GM18520 (cell line): Measurements from ENCODE around the gene TMEM217.

ENCODE experiments used
- ATAC-seq: cut with Tn5 transposase; IDR thresholded peaks from one replicate; pipeline ENCODE4 v1.9.1; 2021; ENCODE audit not compliant: unreplicated experiment

TMEM217 gene

DNA sequence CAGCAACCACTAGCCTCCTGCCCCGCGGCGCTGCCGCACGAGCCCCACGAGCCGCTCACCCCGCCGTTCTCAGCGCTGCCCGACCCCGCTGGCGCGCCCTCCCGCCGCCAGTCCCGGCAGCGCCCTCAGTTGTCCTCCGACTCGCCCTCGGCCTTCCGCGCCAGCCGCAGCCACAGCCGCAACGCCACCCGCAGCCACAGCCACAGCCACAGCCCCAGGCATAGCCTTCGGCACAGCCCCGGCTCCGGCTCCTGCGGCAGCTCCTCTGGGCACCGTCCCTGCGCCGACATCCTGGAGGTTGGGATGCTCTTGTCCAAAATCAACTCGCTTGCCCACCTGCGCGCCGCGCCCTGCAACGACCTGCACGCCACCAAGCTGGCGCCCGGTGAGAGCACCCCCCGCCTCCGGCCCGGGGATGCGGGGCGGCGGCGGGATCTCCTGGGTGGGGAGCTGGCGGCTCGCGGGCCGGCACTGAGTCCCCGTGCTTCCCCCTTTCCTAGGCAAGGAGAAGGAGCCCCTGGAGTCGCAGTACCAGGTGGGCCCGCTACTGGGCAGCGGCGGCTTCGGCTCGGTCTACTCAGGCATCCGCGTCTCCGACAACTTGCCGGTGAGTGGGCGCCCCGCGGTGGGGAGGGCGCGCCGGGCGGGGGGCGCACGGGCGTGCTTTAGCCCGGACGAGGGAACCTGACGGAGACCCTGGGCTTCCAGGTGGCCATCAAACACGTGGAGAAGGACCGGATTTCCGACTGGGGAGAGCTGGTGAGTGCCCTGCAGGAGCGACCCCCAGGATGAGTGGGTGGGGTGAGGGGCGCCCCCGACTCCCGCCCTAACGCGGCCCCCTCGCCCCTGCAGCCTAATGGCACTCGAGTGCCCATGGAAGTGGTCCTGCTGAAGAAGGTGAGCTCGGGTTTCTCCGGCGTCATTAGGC lies 87.4 kb downstream of the TMEM217 start:
- peak; percentile 13 for ATAC-seq

DNA sequence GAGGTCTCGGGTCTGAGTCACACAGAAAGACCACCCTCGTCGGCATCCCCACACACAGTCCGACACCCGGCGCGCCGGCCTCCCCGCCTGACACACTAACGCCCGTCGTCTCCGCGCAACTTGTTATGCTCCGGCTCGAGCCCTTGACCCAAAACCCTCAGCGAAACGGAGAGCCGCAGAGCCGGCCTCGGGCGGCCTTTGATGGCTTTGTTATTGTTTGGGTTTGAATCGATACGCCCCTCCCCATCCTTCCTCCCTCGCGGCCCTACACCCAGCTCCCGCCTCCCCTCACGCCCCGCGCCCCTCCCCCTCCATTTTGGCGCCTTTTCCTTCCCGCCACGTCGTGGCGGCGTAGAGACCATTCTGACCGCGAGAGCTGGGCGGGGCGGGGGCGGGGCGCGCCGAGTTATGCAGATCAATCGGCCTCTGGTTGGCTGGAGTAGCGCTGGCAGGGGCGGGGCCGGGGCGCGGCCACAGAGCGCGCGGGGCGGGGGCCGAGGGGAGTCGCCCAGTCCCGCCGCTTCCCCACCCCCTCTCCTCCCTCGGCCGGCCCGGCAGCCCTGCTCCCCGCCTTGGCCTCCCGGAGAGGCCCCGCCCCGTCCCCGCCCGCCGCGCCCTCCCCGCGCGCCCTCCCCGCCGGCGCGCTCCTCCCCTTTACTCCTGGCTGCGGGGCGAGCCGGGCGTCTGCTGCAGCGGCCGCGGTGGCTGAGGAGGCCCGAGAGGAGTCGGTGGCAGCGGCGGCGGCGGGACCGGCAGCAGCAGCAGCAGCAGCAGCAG lies 88.3 kb downstream of the TMEM217 start, which contains the start of gene PIM1:
Gene PIM1 (plus strand): TSS at position 657 of the 777 bp plus-strand sequence. CDS start 424 bp downstream, outside the sequence.
- ATAC-seq: peak; percentile 45

DNA sequence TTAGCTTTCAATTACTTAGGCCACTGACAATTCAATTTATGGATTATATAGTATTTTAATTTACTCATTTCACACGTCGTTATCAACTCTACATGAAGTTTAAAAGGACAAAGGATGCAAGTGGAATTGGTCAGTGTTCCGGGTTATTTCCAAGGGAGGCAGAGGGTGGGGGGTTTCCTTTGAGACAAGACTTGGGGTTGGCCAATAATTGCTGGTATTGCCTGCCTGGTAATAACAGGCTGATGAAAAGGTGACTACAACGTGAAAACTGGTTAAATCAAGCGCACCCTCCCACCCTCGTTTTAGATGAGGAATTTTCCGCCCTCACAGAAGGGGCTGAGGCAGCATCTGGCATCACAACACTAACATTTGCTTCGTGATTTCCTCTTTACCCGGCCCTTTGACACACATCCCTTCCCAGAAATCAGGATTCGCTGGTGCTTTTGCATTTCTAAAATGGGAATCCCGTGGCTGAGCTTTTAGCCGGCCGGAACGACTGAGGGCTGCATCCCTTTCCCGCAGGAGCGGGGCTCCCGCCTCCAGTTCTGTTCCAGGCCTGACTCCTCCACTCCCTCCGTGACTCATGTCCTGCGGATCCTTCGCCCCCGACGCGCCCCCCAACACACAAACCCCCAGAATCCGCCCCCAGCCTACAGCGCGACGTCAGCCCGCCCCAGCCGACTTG lies 89.0 kb downstream of the TMEM217 start:
- ATAC-seq: no peak

DNA sequence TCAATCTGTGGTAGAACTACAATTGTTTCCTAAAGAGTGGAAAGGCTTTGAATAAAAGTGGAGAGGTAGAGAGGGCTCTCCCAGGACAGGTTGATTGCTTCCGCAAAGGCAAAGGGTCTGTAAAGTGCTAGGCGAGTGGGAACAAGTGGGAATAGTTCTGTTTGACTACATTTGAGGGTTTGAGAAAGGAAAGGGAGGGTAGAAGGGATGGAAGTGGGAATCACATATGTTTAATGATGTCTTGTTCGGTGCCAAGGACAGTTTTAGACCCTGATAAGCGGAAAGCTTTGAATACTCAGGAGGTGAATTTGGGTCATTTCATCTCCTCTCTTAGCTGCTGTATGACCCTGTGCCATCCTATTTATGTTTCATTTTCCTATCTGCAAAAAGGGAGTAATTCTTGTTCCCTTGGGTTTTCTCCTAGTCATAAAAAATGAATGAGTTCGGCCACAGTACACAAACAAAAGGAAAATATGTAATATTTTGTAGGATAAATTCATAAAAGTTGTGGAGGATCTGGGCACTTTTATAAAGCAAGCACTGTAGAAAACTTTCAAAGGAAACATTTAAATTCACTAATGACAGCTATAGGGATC lies 89.7 kb downstream of the TMEM217 start:
- ATAC-seq: no peak

DNA sequence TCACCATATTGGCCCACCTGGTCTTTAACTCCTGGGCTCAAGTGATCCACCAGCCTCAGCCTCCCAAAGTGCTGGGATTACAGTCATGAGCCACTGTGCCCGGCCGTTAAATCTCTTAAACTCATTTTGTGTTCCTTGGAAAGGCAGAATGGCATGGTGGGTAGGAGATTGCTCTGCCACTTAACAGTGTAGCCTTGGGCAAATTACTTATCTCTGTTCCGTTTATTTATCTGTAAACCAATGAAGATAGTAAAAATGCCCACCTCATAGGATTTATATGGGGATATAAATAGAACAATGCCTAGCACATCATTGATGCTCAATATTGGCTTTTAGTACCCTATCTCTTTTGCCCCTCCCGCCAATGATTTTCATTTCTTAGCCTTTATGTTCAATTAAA lies 95.2 kb downstream of the TMEM217 start:
- no peak for ATAC-seq
